GM21526 (cell line): ENCODE measurements around the gene MARS1.
"Not testable (repeated sequence)": the region's sequence is repeated elsewhere in the genome, so short reads cannot be mapped to it uniquely, and the experiment has no call there.

Experiments
- ATAC-seq: cut with Tn5 transposase; IDR thresholded peaks from one replicate; pipeline ENCODE4 v1.9.1; 2021; ENCODE audit warnings: moderate library complexity; ENCODE audit not compliant: unreplicated experiment, low FRiP score

Gene MARS1

GRCh38 chr12:57489157-57489641 lies 1.3 kb downstream of the MARS1 start:
- no peak for ATAC-seq

GRCh38 chr12:57490126-57490525 lies 2.3 kb downstream of the MARS1 start:
- ATAC-seq: no peak

GRCh38 chr12:57491393-57492280 lies 3.8 kb downstream of the MARS1 start:
- no peak for ATAC-seq

GRCh38 chr12:57495051-57495701 lies 7.3 kb downstream of the MARS1 start:
- ATAC-seq: not testable (repeated sequence)

GRCh38 chr12:57496822-57497221 lies 9.0 kb downstream of the MARS1 start:
- ATAC-seq: no peak

- ATAC-seq: no peak
Observed at GRCh38 chr12:57497223-57498131, 9.6 kb downstream of the MARS1 start.

GRCh38 chr12:57498132-57498502 lies 10.2 kb downstream of the MARS1 start:
- no peak for ATAC-seq

GRCh38 chr12:57498571-57498970 lies 10.7 kb downstream of the MARS1 start:
- no peak for ATAC-seq

- no peak for ATAC-seq
Observed at GRCh38 chr12:57500213-57500612, 12.3 kb downstream of the MARS1 start.

- ATAC-seq: not testable (repeated sequence)
Observed at GRCh38 chr12:57502311-57502969, 14.6 kb downstream of the MARS1 start.

- not testable (repeated sequence) for ATAC-seq
Observed at GRCh38 chr12:57506541-57506940, 18.7 kb downstream of the MARS1 start.

GRCh38 chr12:57507796-57508195 lies 19.9 kb downstream of the MARS1 start:
- ATAC-seq: not testable (repeated sequence)

- no peak for ATAC-seq
Observed at GRCh38 chr12:57511161-57511560, 23.3 kb downstream of the MARS1 start.

GRCh38 chr12:57511588-57512325 lies 23.9 kb downstream of the MARS1 start:
- ATAC-seq: no peak

- ATAC-seq: no peak
Observed at GRCh38 chr12:57512665-57513064, 24.8 kb downstream of the MARS1 start.

- ATAC-seq: no peak
Observed at GRCh38 chr12:57513266-57513665, 25.4 kb downstream of the MARS1 start.

- not testable (repeated sequence) for ATAC-seq
Observed at GRCh38 chr12:57513677-57514076, 25.8 kb downstream of the MARS1 start.

GRCh38 chr12:57514246-57514645 lies 26.4 kb downstream of the MARS1 start:
- not testable (repeated sequence) for ATAC-seq

GRCh38 chr12:57514720-57515407 lies 27.0 kb downstream of the MARS1 start:
- no peak for ATAC-seq
